HCT116 (cell line): ENCODE data around the gene ALX4. TPM values are rescaled to one million over a fixed set of nuclear protein-coding genes. Genes with fewer than 3 reads are reported as not detected.

Experiments used
- ATAC-seq: fragments of 200-7000 bp; cut with Tn5 transposase; 2 replicates; pipeline ENCODE4 v1.9.1; 2020; ENCODE audit warnings: mild to moderate bottlenecking, moderate library complexity
- BruUV-seq: library from RNA; stranded (reverse); fragments of 400-500 nt; replicated peaks from 2 replicates; lab custom pipeline; 2021; lab: Mats Ljungman, UMichigan
- CTCF ChIA-PET: fragments of 300-600 bp; sonication (Branson Sonifier 250); formaldehyde crosslinking; loops from one replicate; lab custom pipeline; 2021; ENCODE audit warnings: antibody characterized with exemption; lab: Charles Lee
- POLR2A ChIA-PET: fragments of 300-600, 350-600 bp; sonication (Branson Sonifier 250); formaldehyde crosslinking; loops from one replicate; lab custom pipeline; 2021; ENCODE audit warnings: antibody characterized with exemption; lab: Charles Lee
- RAD21 ChIA-PET, 2 experiments: fragments of 300-600 bp; sonication (Branson Sonifier 250); formaldehyde crosslinking; loops; one replicate each; lab custom pipeline; 2023; ENCODE audit warnings: low total read pairs in 2 of 2; ENCODE audit not compliant: uncharacterized antibody in 2 of 2, unreplicated experiment in 2 of 2, low non-redundant PET in 1 of 2; lab: Charles Lee
- DNase-seq: peaks from one replicate; pipeline ENCODE4 v3.0.0-alpha.2; 2010; ENCODE audit warnings: low read depth, low spot score
- H2AFZ ChIP-seq: fragments of 200-600 bp; shearing (Covaris generic), sonication (generic); 2 replicates; pipeline ENCODE4 v1.6.1; 2017; ENCODE audit warnings: low read depth, mixed run types, mixed read lengths, antibody characterized with exemption, low read length; ENCODE audit not compliant: poor library complexity, severe bottlenecking
- H3K27ac ChIP-seq: 2 replicates; pipeline ENCODE4 v1.5.1; 2012; ENCODE audit warnings: low read depth, low read length
- H3K27me3 ChIP-seq: fragments of 200-600 bp; sonication (generic); 2 replicates; pipeline ENCODE4 v1.6.1; 2016; ENCODE audit warnings: mixed run types, low read length, mixed read lengths; ENCODE audit not compliant: insufficient read depth
- H3K36me3 ChIP-seq, 2 experiments: fragments of 200-500 bp in 1 of 2; fragments of 200-600 bp in 1 of 2; sonication (Bioruptor generic) in 1 of 2; sonication (generic) in 1 of 2; 2 replicates each; pipeline versions ENCODE4 v1.5.1 to v1.6.1; 2014 to 2016; ENCODE audit warnings: low read length in 2 of 2, inconsistent platforms in 1 of 2, mixed read lengths in 1 of 2, mixed run types in 1 of 2; ENCODE audit not compliant: insufficient read depth in 2 of 2, control insufficient read depth in 1 of 2
- H3K4me1 ChIP-seq, 2 experiments: fragments of 200-600 bp in 1 of 2; sonication (generic) in 1 of 2; 2 replicates each; pipeline versions ENCODE4 v1.5.1 to v1.6.1; 2012 to 2017; ENCODE audit warnings: low read length in 2 of 2, inconsistent platforms in 1 of 2, mild to moderate bottlenecking in 1 of 2, mixed read lengths in 1 of 2, mixed run types in 1 of 2, moderate library complexity in 1 of 2; ENCODE audit not compliant: insufficient read depth in 2 of 2, control insufficient read depth in 1 of 2
- H3K4me2 ChIP-seq: fragments of 200-600 bp; sonication (generic); 2 replicates; pipeline ENCODE4 v1.6.1; 2017; ENCODE audit warnings: mixed run types, low read length, mixed read lengths
- H3K4me3 ChIP-seq, 2 experiments: fragments of 200-600 bp in 1 of 2; sonication (generic) in 1 of 2; replicated peaks in 1 of 2; 2 replicates each; pipeline ENCODE4 v1.5.1; 2011 to 2016; ENCODE audit warnings: low read length in 2 of 2, control low read depth in 1 of 2, low read depth in 1 of 2, mild to moderate bottlenecking in 1 of 2, mixed read lengths in 1 of 2, mixed run types in 1 of 2
- H3K79me2 ChIP-seq: fragments of 200-600 bp; sonication (generic); 2 replicates; pipeline ENCODE4 v1.6.1; 2017; ENCODE audit warnings: mild to moderate bottlenecking, mixed run types, low read length, moderate library complexity, mixed read lengths; ENCODE audit not compliant: insufficient read depth
- H3K9ac ChIP-seq: fragments of 200-600 bp; sonication (generic); 2 replicates; pipeline ENCODE4 v1.6.1; 2016; ENCODE audit warnings: low read length, mixed read lengths
- H3K9me2 ChIP-seq: fragments of 200-600 bp; sonication (generic), shearing (Covaris generic); 2 replicates; pipeline ENCODE4 v1.6.1; 2017; ENCODE audit warnings: mixed run types, mild to moderate bottlenecking, moderate library complexity; ENCODE audit not compliant: insufficient read depth
- H3K9me3 ChIP-seq, 2 experiments: fragments of 200-500 bp in 1 of 2; fragments of 200-600 bp in 1 of 2; sonication (Bioruptor generic) in 1 of 2; sonication (generic) in 1 of 2; 2 replicates each; pipeline ENCODE4 v1.6.1; 2014 to 2017; ENCODE audit warnings: low read length in 2 of 2, mixed read lengths in 2 of 2, inconsistent platforms in 1 of 2, low read depth in 1 of 2, mild to moderate bottlenecking in 1 of 2, mixed run types in 1 of 2, moderate library complexity in 1 of 2; ENCODE audit not compliant: control insufficient read depth in 1 of 2, insufficient read depth in 1 of 2
- H4K20me1 ChIP-seq: fragments of 200-600 bp; sonication (generic), shearing (Covaris generic); 2 replicates; pipeline ENCODE4 v1.6.1; 2017; ENCODE audit warnings: mixed run types, mild to moderate bottlenecking, moderate library complexity; ENCODE audit not compliant: insufficient read depth
- EGR1 ChIP-seq: IDR thresholded peaks from 2 replicates; pipeline ENCODE4 v1.6.1; 2012; ENCODE audit warnings: low read depth
- EZH2phosphoT487 ChIP-seq: fragments of 200-600 bp; IDR thresholded peaks from 2 replicates; pipeline ENCODE4 v1.6.1; 2018; ENCODE audit warnings: antibody characterized with exemption, borderline replicate concordance
- POLR2A ChIP-seq: IDR thresholded peaks from 2 replicates; pipeline ENCODE4 v1.7.0; 2011; ENCODE audit warnings: borderline replicate concordance; ENCODE audit not compliant: insufficient read depth, insufficient read length; ENCODE audit errors: extremely low read depth
- POLR2AphosphoS5 ChIP-seq: IDR thresholded peaks from 2 replicates; pipeline ENCODE4 v1.6.1; 2011; ENCODE audit warnings: mild to moderate bottlenecking, low read depth, low read length, moderate library complexity
- SIN3A ChIP-seq: IDR thresholded peaks from 2 replicates; pipeline ENCODE4 v1.6.1; 2012; ENCODE audit warnings: low read depth
- TCF7L2 ChIP-seq: IDR thresholded peaks from 2 replicates; pipeline ENCODE4 v1.7.0; 2011; ENCODE audit warnings: borderline replicate concordance, inconsistent platforms; ENCODE audit not compliant: insufficient read depth, insufficient read length; ENCODE audit errors: extremely low read depth
- ZFX ChIP-seq: fragments of 450-650 bp; IDR thresholded peaks from 2 replicates; pipeline ENCODE4 v1.6.1; 2017
- ZNF274 ChIP-seq: fragments of 200-500 bp; sonication (Bioruptor generic); IDR thresholded peaks from 2 replicates; pipeline ENCODE4 v1.6.1; 2014; ENCODE audit warnings: mild to moderate bottlenecking, low read depth, low read length, inconsistent platforms
- intact Hi-C: fragments of 100-400 bp; cut with micrococcal nuclease; formaldehyde crosslinking; loops from 2 replicates; pipeline ENCODE4 v1.10.0; 2022
- total RNA-seq: library from RNA; stranded (reverse); gene quantifications from one replicate; pipeline ENCODE4 v1.2.1, GENCODE V29; 2021; ENCODE audit not compliant: unreplicated experiment
- TF ChIP-seq, protein P1 (sequence below): IDR thresholded peaks from 2 replicates; pipeline ENCODE4 v1.6.1; 2012
- TF ChIP-seq, protein P2 (sequence below), 3 experiments: fragments of 200-600 bp in 1 of 3; sonication (generic) in 1 of 3; IDR thresholded peaks in 2 of 3; conservative IDR thresholded peaks in 1 of 3; 2 replicates each; pipeline ENCODE4 v1.5.1; 2012 to 2017; ENCODE audit warnings: low read depth in 2 of 3, low read length in 2 of 3, antibody characterized with exemption in 1 of 3, borderline replicate concordance in 1 of 3, control low read depth in 1 of 3, mild to moderate bottlenecking in 1 of 3, mixed read lengths in 1 of 3, mixed run types in 1 of 3, moderate library complexity in 1 of 3; ENCODE audit not compliant: insufficient read depth in 1 of 3
- TF ChIP-seq, protein P3 (sequence below): IDR thresholded peaks from 2 replicates; pipeline ENCODE4 v1.6.1; 2012; ENCODE audit warnings: low read depth

ALX4 gene
- total RNA-seq, 1 experiment from 2014 or later: not detected

DNA sequence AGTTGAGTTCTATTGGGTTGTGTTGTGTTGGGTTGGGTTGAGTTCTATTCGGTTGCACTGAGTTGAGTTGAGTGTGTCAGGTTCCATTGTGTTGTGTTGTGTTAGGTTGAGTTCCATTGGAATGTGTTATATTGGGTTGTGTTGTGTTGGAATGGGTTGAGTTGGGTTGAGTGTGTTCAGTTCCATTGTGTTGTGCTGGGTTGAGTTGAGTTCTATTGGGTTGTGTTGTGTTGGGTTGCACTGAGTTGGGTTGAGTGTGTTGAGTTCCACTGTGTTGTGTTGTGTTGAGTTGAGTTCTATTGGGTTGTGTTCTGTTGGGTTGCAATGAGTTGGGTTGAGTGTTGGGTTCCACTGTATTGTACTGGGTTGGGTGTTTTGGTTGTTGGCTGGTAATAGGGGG lies 35.5 kb downstream of the ALX4 start:
- TF ChIP-seq EZH2phosphoT487 (no peak), ZFX (no peak)
- TF ChIP-seq, protein P1, sequence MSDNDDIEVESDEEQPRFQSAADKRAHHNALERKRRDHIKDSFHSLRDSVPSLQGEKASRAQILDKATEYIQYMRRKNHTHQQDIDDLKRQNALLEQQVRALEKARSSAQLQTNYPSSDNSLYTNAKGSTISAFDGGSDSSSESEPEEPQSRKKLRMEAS: no peak
- intact Hi-C loops: no loop called here
- no peak overlapping the region for H2AFZ ChIP-seq
- no peak overlapping the region for H3K9ac ChIP-seq
- ChIA-PET CTCF (no interaction called here), RAD21 (no interaction called here), POLR2A (no interaction called here)
- no peak overlapping the region for H3K4me3 ChIP-seq
- H3K79me2 ChIP-seq: no peaks in the 10 kb centered on the region
- H3K4me2 ChIP-seq: no peak overlapping the region
- no TSS peak for BruUV-seq
- no peaks in the 10 kb centered on the region for H3K4me1 ChIP-seq
- H3K36me3 ChIP-seq: no peaks in the 10 kb centered on the region
- no peak for DNase-seq
- H3K9me3 ChIP-seq: no peaks in the 10 kb centered on the region
- no peaks in the 10 kb centered on the region for H3K9me2 ChIP-seq
- no peak overlapping the region for H3K27ac ChIP-seq
- H3K27me3 ChIP-seq: no peaks in the 10 kb centered on the region
- no peak for ATAC-seq
- H4K20me1 ChIP-seq: no peaks in the 10 kb centered on the region

DNA sequence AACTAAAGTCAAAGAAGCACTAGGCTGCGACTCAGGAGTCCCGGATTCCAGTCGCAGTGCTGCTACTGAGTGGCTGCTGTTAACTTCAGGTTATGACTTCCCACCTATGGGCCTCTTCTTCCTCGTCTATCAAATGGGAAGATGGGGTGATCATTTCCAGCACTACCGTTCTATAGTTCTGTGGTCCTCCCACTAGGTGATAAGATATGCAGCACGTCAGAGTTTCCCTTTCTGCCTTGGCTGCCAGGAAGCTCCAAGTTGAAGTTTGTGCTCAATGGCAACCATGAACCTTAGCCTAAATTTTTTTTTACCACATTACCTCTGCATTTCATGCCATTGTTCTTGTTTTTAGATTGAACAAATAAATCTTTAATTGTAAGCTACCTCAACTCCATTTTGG lies 38.7 kb downstream of the ALX4 start:
- no peak for ATAC-seq
- no peak overlapping the region for H3K4me3 ChIP-seq
- H3K9me3 ChIP-seq: no peaks in the 10 kb centered on the region
- no peak for TF ChIP-seq SIN3A
- no peak for TF ChIP-seq POLR2A
- TF ChIP-seq, protein P1: no peak
- TF ChIP-seq TCF7L2: no peak
- no peak for TF ChIP-seq ZFX
- TF ChIP-seq, protein P2, sequence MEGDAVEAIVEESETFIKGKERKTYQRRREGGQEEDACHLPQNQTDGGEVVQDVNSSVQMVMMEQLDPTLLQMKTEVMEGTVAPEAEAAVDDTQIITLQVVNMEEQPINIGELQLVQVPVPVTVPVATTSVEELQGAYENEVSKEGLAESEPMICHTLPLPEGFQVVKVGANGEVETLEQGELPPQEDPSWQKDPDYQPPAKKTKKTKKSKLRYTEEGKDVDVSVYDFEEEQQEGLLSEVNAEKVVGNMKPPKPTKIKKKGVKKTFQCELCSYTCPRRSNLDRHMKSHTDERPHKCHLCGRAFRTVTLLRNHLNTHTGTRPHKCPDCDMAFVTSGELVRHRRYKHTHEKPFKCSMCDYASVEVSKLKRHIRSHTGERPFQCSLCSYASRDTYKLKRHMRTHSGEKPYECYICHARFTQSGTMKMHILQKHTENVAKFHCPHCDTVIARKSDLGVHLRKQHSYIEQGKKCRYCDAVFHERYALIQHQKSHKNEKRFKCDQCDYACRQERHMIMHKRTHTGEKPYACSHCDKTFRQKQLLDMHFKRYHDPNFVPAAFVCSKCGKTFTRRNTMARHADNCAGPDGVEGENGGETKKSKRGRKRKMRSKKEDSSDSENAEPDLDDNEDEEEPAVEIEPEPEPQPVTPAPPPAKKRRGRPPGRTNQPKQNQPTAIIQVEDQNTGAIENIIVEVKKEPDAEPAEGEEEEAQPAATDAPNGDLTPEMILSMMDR (IDR thresholded peaks at IDR 0.05 in 2 of 3, conservative IDR thresholded peaks at IDR 0.05 in 1 of 3; ENCODE audit: borderline replicate concordance in 1 of 3, insufficient read depth in 1 of 3, low read depth in 2 of 3, low read length in 2 of 3): no peak
- TF ChIP-seq EGR1: no peak
- no peak for TF ChIP-seq ZNF274
- TF ChIP-seq EZH2phosphoT487: no peak
- TF ChIP-seq, protein P3, sequence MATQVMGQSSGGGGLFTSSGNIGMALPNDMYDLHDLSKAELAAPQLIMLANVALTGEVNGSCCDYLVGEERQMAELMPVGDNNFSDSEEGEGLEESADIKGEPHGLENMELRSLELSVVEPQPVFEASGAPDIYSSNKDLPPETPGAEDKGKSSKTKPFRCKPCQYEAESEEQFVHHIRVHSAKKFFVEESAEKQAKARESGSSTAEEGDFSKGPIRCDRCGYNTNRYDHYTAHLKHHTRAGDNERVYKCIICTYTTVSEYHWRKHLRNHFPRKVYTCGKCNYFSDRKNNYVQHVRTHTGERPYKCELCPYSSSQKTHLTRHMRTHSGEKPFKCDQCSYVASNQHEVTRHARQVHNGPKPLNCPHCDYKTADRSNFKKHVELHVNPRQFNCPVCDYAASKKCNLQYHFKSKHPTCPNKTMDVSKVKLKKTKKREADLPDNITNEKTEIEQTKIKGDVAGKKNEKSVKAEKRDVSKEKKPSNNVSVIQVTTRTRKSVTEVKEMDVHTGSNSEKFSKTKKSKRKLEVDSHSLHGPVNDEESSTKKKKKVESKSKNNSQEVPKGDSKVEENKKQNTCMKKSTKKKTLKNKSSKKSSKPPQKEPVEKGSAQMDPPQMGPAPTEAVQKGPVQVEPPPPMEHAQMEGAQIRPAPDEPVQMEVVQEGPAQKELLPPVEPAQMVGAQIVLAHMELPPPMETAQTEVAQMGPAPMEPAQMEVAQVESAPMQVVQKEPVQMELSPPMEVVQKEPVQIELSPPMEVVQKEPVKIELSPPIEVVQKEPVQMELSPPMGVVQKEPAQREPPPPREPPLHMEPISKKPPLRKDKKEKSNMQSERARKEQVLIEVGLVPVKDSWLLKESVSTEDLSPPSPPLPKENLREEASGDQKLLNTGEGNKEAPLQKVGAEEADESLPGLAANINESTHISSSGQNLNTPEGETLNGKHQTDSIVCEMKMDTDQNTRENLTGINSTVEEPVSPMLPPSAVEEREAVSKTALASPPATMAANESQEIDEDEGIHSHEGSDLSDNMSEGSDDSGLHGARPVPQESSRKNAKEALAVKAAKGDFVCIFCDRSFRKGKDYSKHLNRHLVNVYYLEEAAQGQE: no peak
- TF ChIP-seq POLR2AphosphoS5: no peak
- no peaks in the 10 kb centered on the region for H3K79me2 ChIP-seq
- intact Hi-C loops: no loop called here
- CTCF ChIA-PET: no interaction called here
- no peak overlapping the region for H2AFZ ChIP-seq
- H3K4me1 ChIP-seq: no peaks in the 10 kb centered on the region
- no peaks in the 10 kb centered on the region for H3K36me3 ChIP-seq
- RAD21 ChIA-PET: no interaction called here
- POLR2A ChIA-PET: no interaction called here
- no peaks in the 10 kb centered on the region for H3K9me2 ChIP-seq
- no peak overlapping the region for H3K9ac ChIP-seq
- no peak overlapping the region for H3K4me2 ChIP-seq
- BruUV-seq: no TSS peak
- H3K27me3 ChIP-seq: no peaks in the 10 kb centered on the region
- no peak for DNase-seq
- H4K20me1 ChIP-seq: no peaks in the 10 kb centered on the region
- H3K27ac ChIP-seq: no peak overlapping the region
